Daoy (cell line): ENCODE data around the gene RPL5. TPM values are rescaled to one million over a fixed set of nuclear protein-coding genes. Genes with fewer than 3 reads are reported as not detected.
A peak's percentile ranks its signal among the peaks of the same experiment; 100 is the strongest.

Source experiments
- DNase-seq: peaks from one replicate; pipeline ENCODE4 v3.0.0-alpha.2; 2015; ENCODE audit warnings: low read depth
- total RNA-seq: library from RNA; depleted of rRNA; stranded (reverse); fragments of >200 nt; shearing (Covaris generic); gene quantifications from 2 replicates; pipeline ENCODE4 v1.2.3, GENCODE V29; 2014

The RPL5 gene
- total RNA-seq, 1 experiment from 2014 or later, result 2,594 TPM

GRCh38 chr1:92820024-92820423, 11.8 kb upstream of the RPL5 start:
- no peak for DNase-seq

DNA sequence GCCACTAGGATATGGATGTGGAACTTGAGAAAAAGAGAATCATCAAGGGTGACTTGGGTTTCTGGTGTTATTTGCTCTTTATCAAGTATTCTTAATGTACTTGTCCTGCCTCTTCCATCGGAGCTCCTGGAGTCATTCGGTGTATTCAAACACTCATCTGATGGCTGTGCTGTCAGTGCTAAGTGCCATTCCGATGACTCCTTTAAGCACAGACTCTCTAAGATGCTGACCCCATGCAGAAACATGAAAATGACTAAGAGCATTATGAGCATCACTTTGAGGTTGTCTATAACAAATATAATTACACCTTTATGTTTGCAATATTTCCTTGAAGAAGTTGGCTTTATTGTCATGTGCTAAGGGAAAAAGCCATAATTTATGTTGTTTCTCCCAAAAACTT, 11.3 kb upstream of the RPL5 start:
- no peak for DNase-seq

- DNase-seq, result no peak
Observed at GRCh38 chr1:92822879-92823278, 9.0 kb upstream of the RPL5 start.

GRCh38 chr1:92826792-92827191, 5.0 kb upstream of the RPL5 start:
- peak; percentile 60 for DNase-seq

GRCh38 chr1:92831368-92831761, 475 bp upstream of the RPL5 start:
- no peak for DNase-seq

DNA sequence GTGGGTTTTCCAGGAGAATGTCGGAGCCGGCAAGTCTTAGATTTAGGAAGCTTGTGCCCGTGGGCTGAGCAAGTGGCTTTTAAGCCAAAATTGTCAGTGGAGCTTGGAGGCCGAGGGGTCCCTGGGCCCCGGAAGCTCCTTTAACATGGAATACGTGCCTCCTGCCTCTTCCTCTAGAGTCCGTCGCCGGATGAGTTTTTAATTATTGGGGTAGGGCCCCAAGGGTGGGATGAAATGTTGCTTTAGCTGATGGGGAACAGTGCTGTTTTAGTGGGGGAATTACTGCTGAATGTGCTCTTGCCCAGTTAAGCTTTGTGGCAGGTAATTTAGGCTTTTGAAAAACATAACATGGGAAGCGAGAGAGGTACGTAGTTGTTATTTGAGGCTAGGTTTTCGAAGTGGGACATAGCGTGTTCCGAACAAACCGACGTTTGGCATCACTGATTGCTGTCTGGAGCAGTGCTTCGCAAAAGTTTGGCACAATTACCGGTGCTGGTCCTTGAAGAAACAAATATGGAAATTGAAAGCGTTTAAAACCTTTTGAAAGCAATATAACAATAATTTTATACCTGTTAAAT, 786 bp downstream of the RPL5 start:
- DNase-seq, result peak; percentile 19

DNA sequence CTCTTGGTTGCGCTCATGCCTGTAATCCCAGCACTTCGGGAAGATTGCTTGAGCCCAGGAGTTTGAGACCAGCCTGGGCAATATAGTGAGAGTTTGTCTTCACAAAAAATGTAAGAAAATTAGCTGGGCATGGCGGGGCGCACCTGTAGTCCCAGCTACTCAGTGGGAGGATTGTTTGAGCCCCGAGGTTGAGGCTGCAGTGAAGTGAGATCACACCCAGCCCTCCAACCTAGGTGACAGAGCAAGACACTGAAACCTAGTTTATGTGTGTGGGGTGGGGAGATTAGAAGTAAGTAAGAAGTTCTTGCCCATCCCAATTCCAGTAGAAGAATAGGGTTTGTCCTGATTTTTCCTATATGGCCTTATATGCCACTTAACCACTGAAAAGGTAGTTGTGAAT, 2.0 kb downstream of the RPL5 start:
- DNase-seq, result no peak

- no peak for DNase-seq
Observed at GRCh38 chr1:92834617-92835016, 2.8 kb downstream of the RPL5 start.

GRCh38 chr1:92837062-92837461, 5.2 kb downstream of the RPL5 start:
- DNase-seq, result no peak

DNA sequence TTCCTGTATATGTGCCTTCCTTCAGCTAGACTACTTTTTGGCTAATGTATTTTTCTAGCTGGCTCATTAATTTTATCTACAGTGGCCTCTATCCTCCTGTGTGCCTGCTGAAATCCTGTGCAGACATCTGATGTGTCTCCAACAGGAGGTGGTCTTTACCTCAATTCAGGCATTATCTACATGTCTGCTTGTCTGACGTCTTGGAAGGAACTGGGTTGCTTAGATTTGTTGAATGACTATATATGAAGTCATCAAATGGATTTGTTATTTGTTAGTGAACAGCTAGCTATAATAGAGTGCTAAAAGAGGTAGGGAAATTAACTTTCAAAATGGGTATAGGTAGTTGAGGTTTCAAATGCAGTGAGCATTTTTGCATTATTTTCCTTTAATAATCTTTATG, 6.7 kb downstream of the RPL5 start:
- DNase-seq, result no peak

GRCh38 chr1:92839442-92839841, 7.6 kb downstream of the RPL5 start:
- no peak for DNase-seq

DNA sequence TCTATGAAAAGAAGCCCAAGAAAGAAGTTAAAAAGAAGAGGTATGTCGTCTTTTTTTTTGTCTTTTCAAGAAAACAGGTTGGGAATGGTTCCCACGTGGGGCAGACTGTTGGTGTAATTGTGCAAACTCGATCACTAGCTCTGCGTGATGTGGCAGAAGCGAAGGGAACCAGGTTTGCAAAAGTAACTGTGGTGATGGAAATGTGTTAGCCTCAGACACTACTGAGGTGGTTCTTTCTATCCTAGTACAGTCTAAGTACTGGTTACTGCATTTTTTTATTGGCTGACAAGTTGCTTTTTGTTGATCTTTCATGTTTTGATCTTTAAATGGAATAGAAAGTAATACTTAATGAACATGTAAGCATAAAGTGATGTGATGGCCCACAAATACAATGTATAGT, 8.8 kb downstream of the RPL5 start:
- DNase-seq, result no peak

GRCh38 chr1:92842082-92843045, 10.5 kb downstream of the RPL5 start:
- DNase-seq, result no peak

GRCh38 chr1:92843046-92843423, 11.2 kb downstream of the RPL5 start:
- DNase-seq, result no peak

- DNase-seq, result no peak
Observed at GRCh38 chr1:92843429-92844352, 11.9 kb downstream of the RPL5 start.

- DNase-seq, result no peak
Observed at GRCh38 chr1:92844439-92844838, 12.6 kb downstream of the RPL5 start.

GRCh38 chr1:92845908-92846307, 14.1 kb downstream of the RPL5 start:
- DNase-seq, result no peak

GRCh38 chr1:92848201-92848600, 16.4 kb downstream of the RPL5 start:
- no peak for DNase-seq

- DNase-seq, result no peak
Observed at GRCh38 chr1:92850019-92850418, 18.2 kb downstream of the RPL5 start.

GRCh38 chr1:92851729-92852128, 19.9 kb downstream of the RPL5 start:
- no peak for DNase-seq

DNA sequence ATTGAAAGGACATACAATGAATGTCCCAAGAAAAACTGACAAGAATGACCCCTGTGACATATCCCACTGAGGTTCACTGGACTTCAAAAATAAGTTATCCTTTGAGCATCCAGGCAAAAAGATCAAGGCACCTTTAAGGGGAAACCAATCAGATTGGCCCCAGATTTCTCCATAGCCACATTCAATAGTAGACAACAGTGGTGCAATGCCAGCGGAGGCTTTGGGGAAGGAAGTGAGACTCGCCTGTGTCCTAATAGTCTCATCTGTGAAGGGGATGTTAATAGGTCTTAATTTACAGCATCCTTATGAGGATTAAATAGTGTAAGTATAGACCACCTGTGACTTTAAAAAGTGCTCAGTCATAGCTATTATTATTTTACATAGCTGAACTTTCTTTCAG, 21.5 kb downstream of the RPL5 start:
- no peak for DNase-seq

GRCh38 chr1:92854101-92854785, 22.4 kb downstream of the RPL5 start:
- DNase-seq, result no peak
